Endothelial cell (in vitro differentiated cells): ENCODE results near the gene SRRM1. TPM values are rescaled to one million over a fixed set of nuclear protein-coding genes. Genes with fewer than 3 reads are reported as not detected.

Experiments used
- DNase-seq: peaks from one replicate; pipeline ENCODE4 v3.0.0; 2021; ENCODE audit warnings: low spot score
- H3K27ac Mint-ChIP-seq: one replicate; pipeline ENCODE4 v1.8.0; 2021; ENCODE audit warnings: mixed read lengths, inconsistent platforms; ENCODE audit not compliant: unreplicated experiment
- H3K27me3 Mint-ChIP-seq: one replicate; pipeline ENCODE4 v1.8.0; 2021; ENCODE audit warnings: mild to moderate bottlenecking, moderate library complexity, mixed read lengths, inconsistent platforms; ENCODE audit not compliant: unreplicated experiment
- H3K36me3 Mint-ChIP-seq: one replicate; pipeline ENCODE4 v1.8.0; 2021; ENCODE audit warnings: mild to moderate bottlenecking, low read depth, mixed read lengths, inconsistent platforms; ENCODE audit not compliant: unreplicated experiment
- H3K4me1 Mint-ChIP-seq: one replicate; pipeline ENCODE4 v1.8.0; 2021; ENCODE audit warnings: mild to moderate bottlenecking, mixed read lengths, inconsistent platforms; ENCODE audit not compliant: unreplicated experiment
- H3K4me3 Mint-ChIP-seq: one replicate; pipeline ENCODE4 v1.8.0; 2021; ENCODE audit warnings: mild to moderate bottlenecking, mixed read lengths, inconsistent platforms; ENCODE audit not compliant: unreplicated experiment
- H3K9me3 Mint-ChIP-seq: one replicate; pipeline ENCODE4 v1.8.0; 2021; ENCODE audit warnings: mixed read lengths, inconsistent platforms; ENCODE audit not compliant: unreplicated experiment
- long read RNA-seq: library from polyadenylated mRNA; unstranded; transcript quantifications from one replicate; pipeline ENCODE4 v2.0.0, GENCODE V29; 2020; ENCODE audit not compliant: unreplicated experiment
- total RNA-seq: library from RNA; stranded (reverse); fragmentation: NEBNext Ultra II Directional; extraction: Animal tissue kit (Norgen Biotek cat#: 25700); gene quantifications from one replicate; pipeline ENCODE4 v1.2.1, GENCODE V29; 2021; ENCODE audit not compliant: unreplicated experiment
- TF ChIP-seq, protein P1 (sequence below): fragments of 200-600 bp; sonication (generic); IDR thresholded peaks from one replicate; pipeline ENCODE4 v1.5.0; 2021; ENCODE audit warnings: antibody characterized with exemption; ENCODE audit not compliant: unreplicated experiment

Gene SRRM1, protein sequence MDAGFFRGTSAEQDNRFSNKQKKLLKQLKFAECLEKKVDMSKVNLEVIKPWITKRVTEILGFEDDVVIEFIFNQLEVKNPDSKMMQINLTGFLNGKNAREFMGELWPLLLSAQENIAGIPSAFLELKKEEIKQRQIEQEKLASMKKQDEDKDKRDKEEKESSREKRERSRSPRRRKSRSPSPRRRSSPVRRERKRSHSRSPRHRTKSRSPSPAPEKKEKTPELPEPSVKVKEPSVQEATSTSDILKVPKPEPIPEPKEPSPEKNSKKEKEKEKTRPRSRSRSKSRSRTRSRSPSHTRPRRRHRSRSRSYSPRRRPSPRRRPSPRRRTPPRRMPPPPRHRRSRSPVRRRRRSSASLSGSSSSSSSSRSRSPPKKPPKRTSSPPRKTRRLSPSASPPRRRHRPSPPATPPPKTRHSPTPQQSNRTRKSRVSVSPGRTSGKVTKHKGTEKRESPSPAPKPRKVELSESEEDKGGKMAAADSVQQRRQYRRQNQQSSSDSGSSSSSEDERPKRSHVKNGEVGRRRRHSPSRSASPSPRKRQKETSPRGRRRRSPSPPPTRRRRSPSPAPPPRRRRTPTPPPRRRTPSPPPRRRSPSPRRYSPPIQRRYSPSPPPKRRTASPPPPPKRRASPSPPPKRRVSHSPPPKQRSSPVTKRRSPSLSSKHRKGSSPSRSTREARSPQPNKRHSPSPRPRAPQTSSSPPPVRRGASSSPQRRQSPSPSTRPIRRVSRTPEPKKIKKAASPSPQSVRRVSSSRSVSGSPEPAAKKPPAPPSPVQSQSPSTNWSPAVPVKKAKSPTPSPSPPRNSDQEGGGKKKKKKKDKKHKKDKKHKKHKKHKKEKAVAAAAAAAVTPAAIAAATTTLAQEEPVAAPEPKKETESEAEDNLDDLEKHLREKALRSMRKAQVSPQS
- total RNA-seq = 126 TPM
- long read RNA-seq, full-length matches to known transcripts = 6 of 37 reads
- long read RNA-seq, partial matches to known transcripts = 23 of 37 reads
- long read RNA-seq, other reads (novel, unspliced or antisense) = 8 of 37 reads

DNA sequence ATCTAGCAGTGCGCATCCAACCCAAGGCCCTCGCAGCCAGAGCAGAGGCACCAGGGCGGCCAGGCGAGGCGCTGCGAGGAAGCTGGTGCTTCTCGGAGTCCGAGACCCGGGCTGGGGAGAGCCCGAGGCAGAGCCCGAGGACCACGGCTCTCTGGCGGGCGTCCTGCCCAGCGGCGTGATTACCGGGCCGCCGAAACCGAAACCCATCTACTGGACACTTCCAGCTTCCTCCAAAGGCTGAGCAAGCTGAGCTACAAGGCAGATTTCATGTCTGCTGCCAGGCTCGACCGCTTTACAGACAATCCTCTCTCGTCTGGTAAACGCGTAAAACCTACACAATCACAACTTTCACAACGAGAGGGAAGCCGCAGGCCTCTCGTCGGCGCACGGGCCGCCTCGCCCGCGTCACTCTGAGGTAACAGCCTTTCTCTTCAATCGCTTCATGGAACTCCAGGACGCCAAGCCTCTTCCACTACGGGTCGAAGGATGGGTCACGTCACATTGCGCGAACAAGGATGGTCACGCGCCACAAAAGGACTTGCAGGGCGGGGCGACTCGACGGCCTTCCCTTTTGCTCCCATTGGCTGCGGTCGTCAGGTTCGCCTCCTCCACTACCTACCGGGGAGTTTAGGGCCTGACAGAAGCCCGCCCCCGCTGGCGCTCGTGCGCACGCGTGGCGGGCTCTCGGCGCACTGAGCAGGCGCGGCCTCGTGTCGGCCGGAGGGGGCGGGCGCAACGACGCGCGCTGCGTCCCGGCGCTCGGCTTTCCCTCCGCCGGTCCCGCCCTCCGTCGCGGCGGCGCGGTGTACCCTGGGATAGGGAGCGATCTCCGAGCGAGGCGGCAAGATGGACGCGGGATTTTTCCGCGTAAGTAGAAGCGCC lies at the start of gene SRRM1:
Gene SRRM1 (plus strand): TSS at position 822 of the 882 bp plus-strand sequence. CDS start 25 bp downstream, at position 847.
- Mint-ChIP-seq H3K4me3 (peak within 1 kb of the TSS; percentile 95), H3K4me1 (peaks cover 13% of the 10 kb centered on the region), H3K27ac (peak within 1 kb of the TSS; percentile 98), H3K9me3 (no peaks in the 10 kb centered on the region), H3K36me3 (peaks cover 11% of the 10 kb centered on the region), H3K27me3 (peaks cover 17% of the 10 kb centered on the region)
- DNase-seq = peak; percentile 95
- TF ChIP-seq, protein P1, sequence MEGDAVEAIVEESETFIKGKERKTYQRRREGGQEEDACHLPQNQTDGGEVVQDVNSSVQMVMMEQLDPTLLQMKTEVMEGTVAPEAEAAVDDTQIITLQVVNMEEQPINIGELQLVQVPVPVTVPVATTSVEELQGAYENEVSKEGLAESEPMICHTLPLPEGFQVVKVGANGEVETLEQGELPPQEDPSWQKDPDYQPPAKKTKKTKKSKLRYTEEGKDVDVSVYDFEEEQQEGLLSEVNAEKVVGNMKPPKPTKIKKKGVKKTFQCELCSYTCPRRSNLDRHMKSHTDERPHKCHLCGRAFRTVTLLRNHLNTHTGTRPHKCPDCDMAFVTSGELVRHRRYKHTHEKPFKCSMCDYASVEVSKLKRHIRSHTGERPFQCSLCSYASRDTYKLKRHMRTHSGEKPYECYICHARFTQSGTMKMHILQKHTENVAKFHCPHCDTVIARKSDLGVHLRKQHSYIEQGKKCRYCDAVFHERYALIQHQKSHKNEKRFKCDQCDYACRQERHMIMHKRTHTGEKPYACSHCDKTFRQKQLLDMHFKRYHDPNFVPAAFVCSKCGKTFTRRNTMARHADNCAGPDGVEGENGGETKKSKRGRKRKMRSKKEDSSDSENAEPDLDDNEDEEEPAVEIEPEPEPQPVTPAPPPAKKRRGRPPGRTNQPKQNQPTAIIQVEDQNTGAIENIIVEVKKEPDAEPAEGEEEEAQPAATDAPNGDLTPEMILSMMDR = peak; percentile 28

DNA sequence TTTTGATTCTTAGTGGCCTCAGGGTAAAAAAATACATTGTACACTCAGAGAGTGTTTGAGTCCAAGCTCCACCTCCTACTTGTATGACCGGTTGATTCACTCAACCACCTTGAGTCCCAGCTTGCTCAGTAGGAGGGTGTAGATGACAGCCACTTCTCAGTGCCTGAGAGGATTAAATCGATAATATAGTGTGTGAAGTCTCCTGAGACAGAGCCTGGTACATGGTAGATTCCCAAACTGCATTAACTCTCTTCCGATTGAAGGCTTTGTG lies 48.8 kb upstream of the SRRM1 start:
- no peak for DNase-seq
- H3K27ac Mint-ChIP-seq = no peak overlapping the region
- H3K4me1 Mint-ChIP-seq = no peaks in the 10 kb centered on the region
- H3K9me3 Mint-ChIP-seq = no peaks in the 10 kb centered on the region
- TF ChIP-seq, protein P1 = no peak
- no peaks in the 10 kb centered on the region for H3K27me3 Mint-ChIP-seq
- no peaks in the 10 kb centered on the region for H3K36me3 Mint-ChIP-seq
- H3K4me3 Mint-ChIP-seq = no peak overlapping the region

DNA sequence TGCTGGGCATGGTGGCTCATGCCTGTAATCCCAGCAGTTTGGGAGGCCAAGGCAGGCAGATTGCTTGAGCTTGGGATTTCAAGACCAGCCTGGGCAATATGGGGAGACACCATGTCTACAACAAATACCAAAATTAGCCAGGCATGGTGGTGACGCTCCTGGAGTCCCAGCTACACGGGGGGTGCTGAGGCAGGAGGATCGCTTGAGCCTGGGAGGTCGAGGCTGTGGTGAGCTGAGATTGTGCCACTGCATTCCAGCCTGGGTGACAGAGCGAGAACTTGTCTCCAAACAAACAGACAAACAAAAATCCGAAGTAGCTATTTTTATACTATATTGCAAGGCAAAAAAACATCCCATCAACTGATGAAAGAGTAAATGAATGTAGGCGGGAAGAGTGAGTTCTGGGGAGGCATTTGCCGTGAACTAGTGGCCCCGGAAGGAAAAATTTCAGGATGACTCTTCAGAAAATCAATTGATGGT lies 46.7 kb upstream of the SRRM1 start:
- TF ChIP-seq, protein P1 = no peak
- no peak overlapping the region for H3K27ac Mint-ChIP-seq
- H3K4me1 Mint-ChIP-seq = no peaks in the 10 kb centered on the region
- DNase-seq = no peak
- H3K4me3 Mint-ChIP-seq = no peak overlapping the region
- H3K27me3 Mint-ChIP-seq = no peaks in the 10 kb centered on the region
- no peaks in the 10 kb centered on the region for H3K36me3 Mint-ChIP-seq
- no peaks in the 10 kb centered on the region for H3K9me3 Mint-ChIP-seq

DNA sequence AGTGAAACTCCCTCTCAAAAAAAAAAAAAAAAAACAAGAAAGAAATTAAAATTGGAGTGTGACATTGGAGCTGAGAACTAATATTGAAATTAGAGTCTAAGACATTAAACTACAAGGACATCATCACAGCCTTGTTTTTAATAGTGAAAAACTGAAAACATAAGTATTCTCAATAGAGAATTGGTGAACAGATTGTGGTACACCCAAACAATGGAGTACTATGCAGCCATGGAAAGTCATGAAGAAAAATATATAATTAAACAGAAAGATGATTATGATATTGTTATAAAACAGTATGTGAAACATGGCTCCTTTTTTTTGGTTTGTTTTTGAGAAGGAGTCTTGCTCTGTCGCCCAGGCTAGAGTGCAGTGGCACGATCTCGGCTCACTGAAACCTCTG lies 43.8 kb upstream of the SRRM1 start:
- Mint-ChIP-seq H3K4me1 (no peaks in the 10 kb centered on the region), H3K4me3 (no peak overlapping the region), H3K27me3 (no peaks in the 10 kb centered on the region), H3K36me3 (no peaks in the 10 kb centered on the region), H3K9me3 (no peaks in the 10 kb centered on the region), H3K27ac (no peak overlapping the region)
- TF ChIP-seq, protein P1 = no peak
- no peak for DNase-seq
